ENCODE measurements around the gene SSTR3.
"Not testable (repeated sequence)": the region's sequence is repeated elsewhere in the genome, so short reads cannot be mapped to it uniquely, and the experiment has no call there.

Gene SSTR3

DNA sequence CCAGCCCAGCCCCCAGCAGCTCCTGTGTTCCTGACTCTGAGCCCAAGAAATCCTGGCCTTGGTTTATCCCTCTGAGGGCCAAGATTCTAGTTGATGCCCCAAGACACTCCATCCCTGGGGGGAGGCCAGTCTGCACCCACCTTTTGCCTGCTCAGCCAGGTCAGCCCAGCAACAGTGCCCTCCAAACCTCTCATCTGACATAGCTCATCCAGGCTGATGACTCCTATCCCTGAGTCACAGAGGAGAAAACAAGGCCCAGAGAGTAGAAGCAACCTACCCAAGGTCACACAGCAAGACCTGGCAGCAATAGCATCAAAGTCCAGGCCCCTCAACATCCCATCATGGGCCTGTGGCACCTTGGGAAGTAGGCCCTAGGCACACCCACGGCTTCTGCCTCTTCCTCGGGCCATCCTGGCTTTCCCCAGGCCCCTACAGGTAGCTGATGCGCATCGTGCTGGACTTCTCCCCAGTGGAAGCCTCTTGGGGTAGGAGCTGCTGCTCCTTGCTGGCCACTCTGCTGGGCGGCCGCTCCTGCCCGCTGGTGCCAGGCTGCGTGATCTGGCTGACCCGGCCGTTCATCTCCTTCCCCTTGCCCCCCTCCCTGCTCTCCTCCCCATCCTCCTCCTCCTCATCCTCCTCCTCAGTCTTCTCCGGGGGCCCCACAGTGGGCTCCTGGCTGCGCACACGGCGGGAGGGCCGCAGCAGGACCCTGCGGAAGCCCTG lies 6.0 kb downstream of the SSTR3 start:
- CTCF ChIA-PET = interaction anchor here (0.8 to 1.2 kb wide), 3 partner anchors 12 to 57 kb away, joined by 4 to 5 read pairs (median 4); partner anchors contain the start of gene IL2RB
- Mint-ChIP-seq H3K4me3 (no peak overlapping the region), H3K27ac (no peak overlapping the region), H3K4me1 (peaks cover 25% of the 10 kb centered on the region), H3K9me3 (no peaks in the 10 kb centered on the region), H3K27me3 (no peaks in the 10 kb centered on the region), H3K36me3 (no peaks in the 10 kb centered on the region)
- DNase-seq = peak; percentile 12

DNA sequence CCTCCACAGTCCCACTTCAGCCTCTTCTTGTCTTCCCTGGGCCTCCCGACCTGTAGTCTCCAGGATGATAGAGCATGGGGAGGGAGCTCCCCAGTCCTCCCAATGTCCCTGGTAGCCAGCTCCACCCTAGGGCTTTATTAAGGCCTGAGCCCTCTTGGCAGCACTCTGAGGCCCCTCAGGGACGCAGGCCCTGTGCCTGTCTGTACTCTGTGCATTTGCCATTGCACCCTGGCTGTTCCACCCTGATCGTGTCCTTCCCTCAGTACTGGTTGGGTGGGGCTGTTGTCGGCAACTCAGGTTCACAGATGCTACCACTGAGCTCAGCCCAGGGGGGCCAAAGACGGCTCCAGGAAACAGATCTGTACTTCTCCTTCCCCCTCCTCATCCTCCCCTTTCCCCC lies 7.2 kb downstream of the SSTR3 start:
- Mint-ChIP-seq H3K36me3 (no peaks in the 10 kb centered on the region), H3K4me1 (peaks cover 30% of the 10 kb centered on the region), H3K27ac (no peak overlapping the region), H3K4me3 (no peak overlapping the region), H3K27me3 (no peaks in the 10 kb centered on the region), H3K9me3 (no peaks in the 10 kb centered on the region)
- peak; percentile 17 for DNase-seq
- CTCF ChIA-PET = interaction anchor here (1.1 to 1.2 kb wide), 2 partner anchors 13 to 18 kb away, joined by 4 to 5 read pairs; no protein-coding TSS in a partner anchor

DNA sequence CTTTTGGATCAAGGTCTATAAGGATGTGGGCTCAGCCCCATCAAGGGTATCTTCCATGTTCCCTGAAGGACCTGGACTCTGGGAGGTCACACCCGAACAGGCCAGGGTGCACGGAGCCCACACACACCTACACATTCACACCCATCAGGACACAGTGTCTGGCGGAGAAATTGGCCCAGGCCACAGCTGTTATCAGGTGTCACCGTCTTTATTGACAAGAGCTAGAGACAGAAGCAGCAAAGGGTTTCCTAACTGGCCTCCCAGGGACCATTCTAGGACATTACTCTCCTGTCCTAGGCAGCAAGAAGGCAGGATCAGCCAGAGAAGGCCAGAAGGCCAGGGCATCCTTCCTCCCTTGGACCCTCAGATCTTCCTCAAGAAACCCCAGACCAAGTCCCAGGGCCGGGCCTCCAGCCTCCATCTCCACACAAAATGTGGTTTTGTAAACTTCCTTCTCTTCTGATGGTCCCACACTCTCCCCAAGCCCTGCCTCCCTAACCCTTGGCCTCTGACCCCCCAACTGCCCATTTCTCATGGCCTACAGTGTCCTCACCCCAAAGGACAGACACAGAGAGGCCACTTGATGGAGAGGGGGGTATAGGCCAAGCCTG lies 8.1 kb downstream of the SSTR3 start:
- H3K4me1 Mint-ChIP-seq = peaks cover 36% of the 10 kb centered on the region
- no peaks in the 10 kb centered on the region for H3K27me3 Mint-ChIP-seq
- no peak overlapping the region for H3K4me3 Mint-ChIP-seq
- DNase-seq = peak; percentile 14
- no peaks in the 10 kb centered on the region for H3K36me3 Mint-ChIP-seq
- peak overlapping the region; percentile 42 for H3K27ac Mint-ChIP-seq
- CTCF ChIA-PET = no interaction called here
- H3K9me3 Mint-ChIP-seq = no peaks in the 10 kb centered on the region

DNA sequence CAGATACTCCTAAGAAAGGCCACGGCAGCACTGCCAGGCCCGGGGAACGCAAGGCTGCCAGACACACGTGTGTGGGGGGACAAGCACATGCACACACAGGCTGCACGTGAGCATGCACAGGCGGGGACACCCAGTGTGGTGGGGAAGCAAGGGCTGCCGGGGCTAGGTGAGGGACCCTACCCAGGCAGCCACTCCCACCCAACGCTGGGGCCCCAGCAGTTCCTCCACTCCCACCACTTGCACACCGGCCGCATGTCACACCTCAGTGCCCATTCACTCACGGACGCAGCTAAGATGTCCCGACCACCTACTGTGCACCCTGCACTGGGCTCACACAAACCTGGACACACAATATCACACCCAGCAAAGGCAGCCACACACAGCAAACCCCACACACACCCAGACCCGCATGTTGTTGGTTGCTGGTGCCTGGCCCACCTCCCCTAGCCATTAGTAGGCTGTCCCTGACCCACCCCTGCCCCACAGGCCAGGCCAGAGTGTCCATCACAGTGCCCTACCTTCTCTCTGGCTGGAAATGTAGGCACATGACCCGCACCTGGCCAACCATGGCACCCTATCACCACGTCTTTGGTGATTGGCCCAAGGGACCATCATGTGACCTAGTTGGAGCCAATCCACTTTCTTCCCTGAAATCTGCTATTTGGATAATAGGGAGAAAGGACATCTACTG lies 8.8 kb downstream of the SSTR3 start:
- Mint-ChIP-seq H3K9me3 (no peaks in the 10 kb centered on the region), H3K27me3 (no peaks in the 10 kb centered on the region), H3K27ac (peak overlapping the region; percentile 42), H3K36me3 (no peaks in the 10 kb centered on the region), H3K4me1 (peaks cover 29% of the 10 kb centered on the region), H3K4me3 (no peak overlapping the region)
- CTCF ChIA-PET = no interaction called here
- no peak for DNase-seq

DNA sequence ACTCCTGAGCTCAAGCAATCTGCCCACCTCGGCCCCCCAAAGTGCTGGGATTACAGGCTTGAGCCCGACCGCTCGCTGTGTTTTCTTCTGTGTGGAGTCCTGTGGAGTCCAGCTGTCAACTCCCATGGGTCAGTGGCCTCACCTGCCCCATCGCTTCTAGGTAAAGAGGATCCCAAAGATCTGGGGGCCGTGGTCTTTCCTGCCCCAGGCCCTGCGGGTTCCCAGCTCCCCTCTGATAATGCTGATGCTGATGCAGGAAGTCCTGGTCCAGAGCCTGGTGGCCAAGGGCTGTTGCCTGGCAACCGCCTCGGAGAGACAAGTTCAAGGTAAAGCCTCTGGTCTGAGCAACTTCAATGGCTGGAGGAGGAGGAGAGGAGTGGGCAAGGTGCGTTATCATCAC lies 9.6 kb downstream of the SSTR3 start:
- no peak overlapping the region for H3K27ac Mint-ChIP-seq
- H3K4me1 Mint-ChIP-seq = peaks cover 29% of the 10 kb centered on the region
- no peaks in the 10 kb centered on the region for H3K27me3 Mint-ChIP-seq
- H3K4me3 Mint-ChIP-seq = no peak overlapping the region
- CTCF ChIA-PET = no interaction called here
- no peaks in the 10 kb centered on the region for H3K9me3 Mint-ChIP-seq
- H3K36me3 Mint-ChIP-seq = no peaks in the 10 kb centered on the region
- DNase-seq = no peak

DNA sequence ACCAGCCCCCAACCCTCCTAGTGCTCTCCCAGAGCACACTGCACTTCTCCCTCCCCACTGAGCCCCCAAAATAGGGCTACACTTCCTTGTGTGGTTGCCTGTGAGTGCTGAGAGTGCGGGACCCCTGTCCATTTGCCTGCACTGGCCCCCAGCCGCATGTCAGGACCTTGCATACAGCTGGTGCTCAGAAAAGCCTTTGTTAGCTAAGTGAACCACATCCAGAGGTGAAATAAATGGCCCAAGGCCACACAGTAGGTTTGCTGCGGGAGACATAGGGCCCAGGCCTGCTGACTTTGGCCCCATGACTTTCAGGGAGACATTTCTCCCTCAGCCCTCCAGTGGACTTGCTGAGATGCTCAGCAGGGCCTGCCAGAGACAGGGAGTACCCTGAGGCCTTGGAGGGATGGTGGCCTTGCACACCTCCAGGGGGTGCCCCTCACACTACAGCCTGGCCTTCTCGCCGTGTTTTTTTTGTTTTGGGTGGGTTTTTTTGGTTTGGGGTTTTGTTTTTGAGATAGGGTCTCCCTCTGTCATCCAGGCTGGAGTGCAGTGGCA lies 10.2 kb downstream of the SSTR3 start:
- H3K9me3 Mint-ChIP-seq = no peaks in the 10 kb centered on the region
- CTCF ChIA-PET = interaction anchor here (0.9 to 5.7 kb wide), 5 partner anchors 14 to 58 kb away, joined by 3 to 83 read pairs (median 7); partner anchors contain the start of gene RAC2
- H3K27me3 Mint-ChIP-seq = no peaks in the 10 kb centered on the region
- no peak overlapping the region for H3K4me3 Mint-ChIP-seq
- DNase-seq = no peak
- H3K27ac Mint-ChIP-seq = no peak overlapping the region
- no peaks in the 10 kb centered on the region for H3K36me3 Mint-ChIP-seq
- H3K4me1 Mint-ChIP-seq = peaks cover 31% of the 10 kb centered on the region

DNA sequence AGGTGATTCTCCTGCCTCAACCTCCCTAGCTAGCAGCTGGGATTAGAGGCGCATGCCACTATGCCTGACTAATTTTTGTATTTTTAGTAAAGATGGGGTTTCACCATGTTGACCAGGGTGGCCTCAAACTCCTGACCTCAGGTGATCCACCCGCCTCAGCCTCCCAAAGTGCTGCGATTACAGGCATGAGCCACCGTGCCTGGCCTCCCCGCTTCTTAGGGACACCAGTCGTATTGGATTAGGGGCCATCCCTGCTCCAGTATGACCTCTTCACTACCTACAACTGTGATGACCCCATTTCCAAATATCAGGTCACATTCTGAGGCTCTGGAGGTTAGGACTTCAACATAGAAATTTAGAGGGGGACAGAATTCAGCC lies 10.8 kb downstream of the SSTR3 start:
- CTCF ChIA-PET = interaction anchor here (0.7 to 5.7 kb wide), 7 partner anchors 14 to 120 kb away, joined by 3 to 83 read pairs (median 7); partner anchors contain the start of gene RAC2
- H3K36me3 Mint-ChIP-seq, H3K27me3 Mint-ChIP-seq, H3K9me3 Mint-ChIP-seq, H3K27ac Mint-ChIP-seq, DNase-seq, H3K4me3 Mint-ChIP-seq: not testable (repeated sequence)
- peaks cover 31% of the 10 kb centered on the region for H3K4me1 Mint-ChIP-seq

DNA sequence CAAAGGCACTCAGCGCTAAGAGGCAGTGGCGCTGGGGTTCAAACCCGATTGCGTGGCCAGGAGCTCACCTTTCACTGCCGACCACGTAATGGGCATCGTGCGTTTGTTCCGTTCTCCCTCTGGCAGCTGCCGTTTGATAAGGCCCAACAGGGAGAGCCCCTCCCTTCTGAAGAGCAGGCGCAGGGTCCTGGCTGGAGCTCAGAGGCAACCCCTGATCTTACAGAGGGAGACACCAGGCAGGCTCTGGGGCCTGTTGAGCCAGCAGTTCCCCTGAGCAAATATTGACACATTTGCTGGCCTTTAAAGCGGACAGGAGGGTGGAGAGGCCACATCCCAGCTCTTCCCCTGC lies 12.5 kb downstream of the SSTR3 start:
- no peak for DNase-seq
- peaks cover 41% of the 10 kb centered on the region for H3K4me1 Mint-ChIP-seq
- CTCF ChIA-PET = interaction anchor here (0.6 to 5.7 kb wide), 36 partner anchors 10 to 420 kb away, joined by 3 to 83 read pairs (median 6); partner anchors contain the start of genes RAC2 and TST
- peak overlapping the region; percentile 83 for H3K4me3 Mint-ChIP-seq
- peaks cover 2% of the 10 kb centered on the region for H3K36me3 Mint-ChIP-seq
- H3K27ac Mint-ChIP-seq = peak overlapping the region; percentile 95
- no peaks in the 10 kb centered on the region for H3K27me3 Mint-ChIP-seq
- no peaks in the 10 kb centered on the region for H3K9me3 Mint-ChIP-seq

DNA sequence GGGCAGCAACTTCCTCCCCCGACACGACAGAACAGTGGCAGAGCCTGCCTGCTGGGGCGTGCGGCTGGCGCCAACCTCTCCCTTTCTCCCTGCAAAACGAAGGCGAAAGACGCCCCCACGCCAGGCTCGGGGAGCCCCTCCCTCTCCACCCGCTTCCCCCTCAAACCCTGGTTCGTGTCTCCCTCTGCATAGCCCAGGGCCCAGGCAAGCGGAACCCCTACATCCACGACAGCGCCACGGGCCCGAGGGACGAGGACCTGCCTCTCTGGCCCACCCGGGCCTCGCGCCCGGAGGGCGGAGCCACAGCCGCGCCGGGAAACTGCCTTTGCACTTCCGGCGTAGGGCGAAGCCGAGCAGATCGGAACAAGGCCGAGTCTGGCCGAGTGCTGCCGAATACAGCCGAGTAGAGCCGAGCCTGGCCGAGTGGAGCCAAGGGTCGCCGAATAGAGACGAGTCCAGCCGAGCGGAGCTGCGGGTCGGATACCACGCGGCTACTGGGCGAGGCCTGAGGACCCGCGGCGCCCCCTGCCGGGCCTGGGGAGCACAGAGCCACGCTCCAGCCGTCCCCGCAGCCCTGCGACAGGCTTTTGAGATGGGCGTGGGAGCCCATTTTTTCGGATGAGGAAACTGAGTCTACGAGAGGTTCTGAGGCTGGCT lies 13.0 kb downstream of the SSTR3 start:
- H3K4me3 Mint-ChIP-seq = peak overlapping the region; percentile 83
- H3K9me3 Mint-ChIP-seq = no peaks in the 10 kb centered on the region
- peaks cover 46% of the 10 kb centered on the region for H3K4me1 Mint-ChIP-seq
- no peaks in the 10 kb centered on the region for H3K27me3 Mint-ChIP-seq
- peaks cover 4% of the 10 kb centered on the region for H3K36me3 Mint-ChIP-seq
- H3K27ac Mint-ChIP-seq = peak overlapping the region; percentile 95
- CTCF ChIA-PET = interaction anchor here (0.6 to 5.7 kb wide), 35 partner anchors 11 to 419 kb away, joined by 3 to 83 read pairs (median 5); partner anchors contain the start of genes RAC2 and TST
- peak; percentile 99 for DNase-seq

DNA sequence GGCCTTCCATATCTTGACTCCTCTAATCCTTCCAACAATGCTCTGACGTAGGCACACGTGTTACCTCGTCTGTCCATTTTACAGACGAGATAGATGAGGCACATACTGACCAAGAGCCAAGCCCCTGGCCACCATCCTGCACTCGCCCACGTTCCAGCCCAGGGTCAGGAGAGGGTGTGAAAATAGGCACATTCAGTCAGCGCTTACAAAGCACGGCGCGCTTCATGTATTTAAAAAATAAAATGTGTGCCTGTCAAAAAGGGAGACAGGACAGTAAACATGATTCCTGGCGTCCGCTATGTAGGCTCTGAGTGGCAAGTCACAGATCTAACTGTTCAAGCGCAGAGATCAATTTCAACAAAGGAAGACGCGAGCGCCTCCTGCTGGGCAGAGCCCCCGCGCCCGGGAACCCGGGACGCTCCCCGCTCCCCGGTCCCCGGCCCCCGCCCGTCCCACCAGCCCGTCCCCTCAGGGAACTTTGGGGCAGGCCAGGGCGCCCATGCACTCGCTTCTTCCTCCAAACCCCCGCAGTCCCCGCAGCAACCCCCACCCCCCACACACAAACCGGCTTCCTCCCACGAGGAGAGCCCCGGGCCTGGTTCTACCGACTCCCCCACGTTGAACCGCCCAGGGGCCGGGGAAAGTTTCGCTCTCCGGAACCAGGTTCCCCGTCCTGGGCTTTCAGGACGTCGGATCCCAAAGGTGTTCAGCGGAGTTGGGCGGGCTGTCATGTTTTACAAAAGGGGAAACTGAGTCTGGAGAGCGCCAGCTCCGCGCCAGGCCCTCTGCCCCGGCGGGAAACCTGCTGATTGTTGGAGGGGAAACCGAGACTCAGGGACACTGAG lies 13.8 kb downstream of the SSTR3 start:
- H3K27ac Mint-ChIP-seq = peak overlapping the region; percentile 95
- no peaks in the 10 kb centered on the region for H3K9me3 Mint-ChIP-seq
- no peaks in the 10 kb centered on the region for H3K27me3 Mint-ChIP-seq
- peaks cover 4% of the 10 kb centered on the region for H3K36me3 Mint-ChIP-seq
- DNase-seq = peak; percentile 92
- H3K4me1 Mint-ChIP-seq = peaks cover 54% of the 10 kb centered on the region
- CTCF ChIA-PET = interaction anchor here (0.7 to 5.7 kb wide), 42 partner anchors 11 to 419 kb away, joined by 3 to 83 read pairs (median 6); partner anchors contain the start of genes RAC2 and TST
- H3K4me3 Mint-ChIP-seq = peak overlapping the region; percentile 83

DNA sequence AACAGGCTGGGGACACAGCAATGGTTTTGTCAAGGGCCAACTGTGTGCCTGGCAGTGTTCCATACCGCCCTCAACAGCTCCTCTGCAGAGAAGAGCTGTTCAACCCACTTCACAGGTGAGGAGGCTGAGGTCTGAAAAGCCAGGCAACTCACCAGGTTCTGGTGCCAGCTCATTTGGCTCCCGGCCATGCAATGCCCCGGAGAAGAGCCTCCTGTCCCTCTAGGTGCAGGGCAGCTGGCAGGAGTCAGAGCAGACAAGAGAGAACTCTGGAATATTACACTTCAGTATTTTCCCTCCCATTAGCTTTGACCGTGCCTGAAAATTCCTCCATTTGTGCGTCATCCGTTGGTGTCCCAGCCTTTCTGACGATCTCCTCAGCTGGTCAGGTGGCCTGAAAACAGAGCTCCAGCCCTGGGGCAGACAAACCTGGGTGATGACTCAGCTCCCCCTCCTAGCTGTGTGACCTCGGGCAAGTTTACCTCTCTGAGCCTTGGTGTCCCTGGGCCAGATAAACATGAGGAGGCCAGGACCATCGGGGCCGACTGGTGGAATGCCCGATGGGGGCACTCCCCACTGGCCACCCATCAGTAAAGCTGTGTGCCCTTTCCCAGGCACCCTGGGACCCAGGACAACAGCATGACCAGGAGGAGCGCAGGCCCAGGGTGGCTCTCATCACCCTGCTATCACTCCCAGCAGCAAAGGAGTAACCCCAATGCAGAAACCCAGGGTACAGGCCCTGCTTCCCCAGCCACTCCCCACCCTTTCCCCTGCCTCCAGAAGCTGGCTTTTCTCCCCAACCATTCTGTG lies 14.6 kb downstream of the SSTR3 start:
- no peaks in the 10 kb centered on the region for H3K27me3 Mint-ChIP-seq
- H3K36me3 Mint-ChIP-seq = peaks cover 4% of the 10 kb centered on the region
- peak overlapping the region; percentile 95 for H3K27ac Mint-ChIP-seq
- CTCF ChIA-PET = interaction anchor here (0.8 to 5.7 kb wide), 19 partner anchors 11 to 152 kb away, joined by 3 to 83 read pairs (median 4); partner anchors contain the start of gene RAC2
- no peaks in the 10 kb centered on the region for H3K9me3 Mint-ChIP-seq
- peak overlapping the region; percentile 83 for H3K4me3 Mint-ChIP-seq
- no peak for DNase-seq
- H3K4me1 Mint-ChIP-seq = peaks cover 62% of the 10 kb centered on the region

Measured in activated naive CD4-positive, alpha-beta T cell treated with anti-CD3 and anti-CD28 coated beads, Interleukin-2, amount 10 ng/mL, durations not matched to agents 7 days and 5 days (primary cell).